ENCODE data around the gene SPAG16.

The SPAG16 gene

DNA sequence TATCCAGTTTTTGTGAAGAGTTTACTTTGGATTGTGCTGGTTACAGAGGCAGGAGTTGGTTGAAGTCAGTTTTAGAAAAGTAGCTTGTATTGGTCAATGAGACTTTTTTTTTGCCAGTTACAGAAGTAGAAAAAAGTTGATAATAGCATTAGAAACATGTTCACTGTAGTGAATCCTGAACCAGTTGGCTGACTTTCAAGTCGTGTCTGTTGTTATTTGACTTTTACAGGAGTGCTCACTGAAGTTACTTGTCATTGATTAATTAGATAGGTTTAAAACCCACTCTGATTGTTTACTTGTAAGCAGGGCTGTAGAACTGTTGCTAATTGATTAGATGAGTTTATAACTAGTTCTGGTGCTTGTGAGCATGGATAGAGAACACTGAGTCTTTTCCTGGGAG, 814.5 kb downstream of the SPAG16 start:
- Histone ChIP-seq H3K27ac (ENCODE audit: extremely low read depth, low read depth, low read length) (no peak overlapping the region), H3K4me1 (ENCODE audit: control insufficient read depth, insufficient read depth, low read length) (peaks cover 5% of the 10 kb centered on the region; the same call in 1 of the 2 replicates), H3K4me3 (ENCODE audit: low read depth, low read length) (no peak overlapping the region), H3K36me3 (ENCODE audit: control insufficient read depth in 2 of 2, insufficient read depth in 1 of 2, low read length in 2 of 2) (no peaks in the 10 kb centered on the region), H3K9me3 (ENCODE audit: control insufficient read depth, insufficient read depth, low read depth, low read length) (no peaks in the 10 kb centered on the region)
- ChIA-PET POLR2A (no interaction called here), CTCF (no interaction called here)
- TF ChIP-seq, protein P1, sequence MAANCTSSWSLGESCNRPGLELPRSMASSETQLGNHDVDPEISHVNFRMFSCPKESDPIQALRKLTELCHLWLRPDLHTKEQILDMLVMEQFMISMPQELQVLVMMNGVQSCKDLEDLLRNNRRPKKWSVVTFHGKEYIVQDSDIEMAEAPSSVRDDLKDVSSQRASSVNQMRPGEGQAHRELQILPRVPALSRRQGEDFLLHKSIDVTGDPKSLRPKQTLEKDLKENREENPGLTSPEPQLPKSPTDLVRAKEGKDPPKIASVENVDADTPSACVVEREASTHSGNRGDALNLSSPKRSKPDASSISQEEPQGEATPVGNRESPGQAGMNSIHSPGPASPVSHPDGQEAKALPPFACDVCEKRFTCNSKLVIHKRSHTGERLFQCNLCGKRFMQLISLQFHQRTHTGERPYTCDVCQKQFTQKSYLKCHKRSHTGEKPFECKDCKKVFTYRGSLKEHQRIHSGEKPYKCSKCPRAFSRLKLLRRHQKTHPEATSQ (tag by site-specific recombination; IDR thresholded peaks at IDR 0.05): no peak
- TF ChIP-seq ZNF350 (tag by site-specific recombination; IDR thresholded peaks at IDR 0.05): no peak
- TF ChIP-seq ZNF626 (tag by site-specific recombination; IDR thresholded peaks at IDR 0.05): no peak
- TF ChIP-seq GFI1B (tag by site-specific recombination; IDR thresholded peaks at IDR 0.05): no peak
- no peak for TF ChIP-seq MEIS1 (CRISPR knock-in tag; IDR thresholded peaks at IDR 0.05; ENCODE audit: borderline replicate concordance)
- TF ChIP-seq ZFP37 (tag by site-specific recombination; IDR thresholded peaks at IDR 0.05): no peak
- no peak for TF ChIP-seq ZNF473 (tag by site-specific recombination; IDR thresholded peaks at IDR 0.05)
- TF ChIP-seq ZNF175 (tag by site-specific recombination; IDR thresholded peaks at IDR 0.05): no peak
- no peak for TF ChIP-seq ZNF629 (tag by site-specific recombination; IDR thresholded peaks at IDR 0.05)
- TF ChIP-seq ZNF677 (tag by site-specific recombination; IDR thresholded peaks at IDR 0.05): no peak
- no peak for TF ChIP-seq ZNF223 (tag by site-specific recombination; IDR thresholded peaks at IDR 0.05)
- TF ChIP-seq, protein P2, sequence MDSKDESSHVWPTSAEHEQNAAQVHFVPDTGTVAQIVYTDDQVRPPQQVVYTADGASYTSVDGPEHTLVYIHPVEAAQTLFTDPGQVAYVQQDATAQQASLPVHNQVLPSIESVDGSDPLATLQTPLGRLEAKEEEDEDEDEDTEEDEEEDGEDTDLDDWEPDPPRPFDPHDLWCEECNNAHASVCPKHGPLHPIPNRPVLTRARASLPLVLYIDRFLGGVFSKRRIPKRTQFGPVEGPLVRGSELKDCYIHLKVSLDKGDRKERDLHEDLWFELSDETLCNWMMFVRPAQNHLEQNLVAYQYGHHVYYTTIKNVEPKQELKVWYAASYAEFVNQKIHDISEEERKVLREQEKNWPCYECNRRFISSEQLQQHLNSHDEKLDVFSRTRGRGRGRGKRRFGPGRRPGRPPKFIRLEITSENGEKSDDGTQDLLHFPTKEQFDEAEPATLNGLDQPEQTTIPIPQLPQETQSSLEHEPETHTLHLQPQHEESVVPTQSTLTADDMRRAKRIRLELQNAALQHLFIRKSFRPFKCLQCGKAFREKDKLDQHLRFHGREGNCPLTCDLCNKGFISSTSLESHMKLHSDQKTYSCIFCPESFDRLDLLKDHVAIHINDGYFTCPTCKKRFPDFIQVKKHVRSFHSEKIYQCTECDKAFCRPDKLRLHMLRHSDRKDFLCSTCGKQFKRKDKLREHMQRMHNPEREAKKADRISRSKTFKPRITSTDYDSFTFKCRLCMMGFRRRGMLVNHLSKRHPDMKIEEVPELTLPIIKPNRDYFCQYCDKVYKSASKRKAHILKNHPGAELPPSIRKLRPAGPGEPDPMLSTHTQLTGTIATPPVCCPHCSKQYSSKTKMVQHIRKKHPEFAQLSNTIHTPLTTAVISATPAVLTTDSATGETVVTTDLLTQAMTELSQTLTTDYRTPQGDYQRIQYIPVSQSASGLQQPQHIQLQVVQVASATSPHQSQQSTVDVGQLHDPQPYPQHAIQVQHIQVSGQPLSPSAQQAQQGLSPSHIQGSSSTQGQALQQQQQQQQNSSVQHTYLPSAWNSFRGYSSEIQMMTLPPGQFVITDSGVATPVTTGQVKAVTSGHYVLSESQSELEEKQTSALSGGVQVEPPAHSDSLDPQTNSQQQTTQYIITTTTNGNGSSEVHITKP (tag by site-specific recombination; IDR thresholded peaks at IDR 0.05): no peak
- TF ChIP-seq, protein P3, sequence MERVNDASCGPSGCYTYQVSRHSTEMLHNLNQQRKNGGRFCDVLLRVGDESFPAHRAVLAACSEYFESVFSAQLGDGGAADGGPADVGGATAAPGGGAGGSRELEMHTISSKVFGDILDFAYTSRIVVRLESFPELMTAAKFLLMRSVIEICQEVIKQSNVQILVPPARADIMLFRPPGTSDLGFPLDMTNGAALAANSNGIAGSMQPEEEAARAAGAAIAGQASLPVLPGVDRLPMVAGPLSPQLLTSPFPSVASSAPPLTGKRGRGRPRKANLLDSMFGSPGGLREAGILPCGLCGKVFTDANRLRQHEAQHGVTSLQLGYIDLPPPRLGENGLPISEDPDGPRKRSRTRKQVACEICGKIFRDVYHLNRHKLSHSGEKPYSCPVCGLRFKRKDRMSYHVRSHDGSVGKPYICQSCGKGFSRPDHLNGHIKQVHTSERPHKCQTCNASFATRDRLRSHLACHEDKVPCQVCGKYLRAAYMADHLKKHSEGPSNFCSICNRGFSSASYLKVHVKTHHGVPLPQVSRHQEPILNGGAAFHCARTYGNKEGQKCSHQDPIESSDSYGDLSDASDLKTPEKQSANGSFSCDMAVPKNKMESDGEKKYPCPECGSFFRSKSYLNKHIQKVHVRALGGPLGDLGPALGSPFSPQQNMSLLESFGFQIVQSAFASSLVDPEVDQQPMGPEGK (tag by site-specific recombination; IDR thresholded peaks at IDR 0.05): no peak
- no peak for TF ChIP-seq REPIN1 (tag by site-specific recombination; IDR thresholded peaks at IDR 0.05; ENCODE audit: low read depth)
- TF ChIP-seq ZNF830 (tag by site-specific recombination; IDR thresholded peaks at IDR 0.05; ENCODE audit: low read depth): no peak

GRCh38 chr2:214100488-214100887, 816.2 kb downstream of the SPAG16 start:
- POLR2A ChIA-PET: no interaction called here

More at GRCh38 chr2:214100488-214100887, 816.2 kb downstream of the SPAG16 start:
- Histone ChIP-seq H3K9me3 (ENCODE audit: control insufficient read depth, insufficient read depth, low read depth, low read length) (no peaks in the 10 kb centered on the region), H3K4me1 (ENCODE audit: control insufficient read depth, insufficient read depth, low read length) (peaks cover 5% of the 10 kb centered on the region; the same call in 1 of the 2 replicates), H3K27ac (ENCODE audit: extremely low read depth, low read depth, low read length) (no peak overlapping the region), H3K36me3 (ENCODE audit: control insufficient read depth in 2 of 2, insufficient read depth in 1 of 2, low read length in 2 of 2) (no peaks in the 10 kb centered on the region), H3K4me3 (ENCODE audit: low read depth, low read length) (no peak overlapping the region)
- CTCF ChIA-PET: no interaction called here
- TF ChIP-seq ZNF16 (tag by site-specific recombination; IDR thresholded peaks at IDR 0.05; ENCODE audit: low read depth) (no peak), ZBTB44 (tag by site-specific recombination; IDR thresholded peaks at IDR 0.05) (no peak)
- TF ChIP-seq, protein P4, sequence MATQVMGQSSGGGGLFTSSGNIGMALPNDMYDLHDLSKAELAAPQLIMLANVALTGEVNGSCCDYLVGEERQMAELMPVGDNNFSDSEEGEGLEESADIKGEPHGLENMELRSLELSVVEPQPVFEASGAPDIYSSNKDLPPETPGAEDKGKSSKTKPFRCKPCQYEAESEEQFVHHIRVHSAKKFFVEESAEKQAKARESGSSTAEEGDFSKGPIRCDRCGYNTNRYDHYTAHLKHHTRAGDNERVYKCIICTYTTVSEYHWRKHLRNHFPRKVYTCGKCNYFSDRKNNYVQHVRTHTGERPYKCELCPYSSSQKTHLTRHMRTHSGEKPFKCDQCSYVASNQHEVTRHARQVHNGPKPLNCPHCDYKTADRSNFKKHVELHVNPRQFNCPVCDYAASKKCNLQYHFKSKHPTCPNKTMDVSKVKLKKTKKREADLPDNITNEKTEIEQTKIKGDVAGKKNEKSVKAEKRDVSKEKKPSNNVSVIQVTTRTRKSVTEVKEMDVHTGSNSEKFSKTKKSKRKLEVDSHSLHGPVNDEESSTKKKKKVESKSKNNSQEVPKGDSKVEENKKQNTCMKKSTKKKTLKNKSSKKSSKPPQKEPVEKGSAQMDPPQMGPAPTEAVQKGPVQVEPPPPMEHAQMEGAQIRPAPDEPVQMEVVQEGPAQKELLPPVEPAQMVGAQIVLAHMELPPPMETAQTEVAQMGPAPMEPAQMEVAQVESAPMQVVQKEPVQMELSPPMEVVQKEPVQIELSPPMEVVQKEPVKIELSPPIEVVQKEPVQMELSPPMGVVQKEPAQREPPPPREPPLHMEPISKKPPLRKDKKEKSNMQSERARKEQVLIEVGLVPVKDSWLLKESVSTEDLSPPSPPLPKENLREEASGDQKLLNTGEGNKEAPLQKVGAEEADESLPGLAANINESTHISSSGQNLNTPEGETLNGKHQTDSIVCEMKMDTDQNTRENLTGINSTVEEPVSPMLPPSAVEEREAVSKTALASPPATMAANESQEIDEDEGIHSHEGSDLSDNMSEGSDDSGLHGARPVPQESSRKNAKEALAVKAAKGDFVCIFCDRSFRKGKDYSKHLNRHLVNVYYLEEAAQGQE (tag by site-specific recombination; IDR thresholded peaks at IDR 0.05): peak; percentile 62; the same call in 1 of the 2 replicates
